ENCODE measurements around the gene LRIG2.

LRIG2 gene

GRCh38 chr1:113091988-113092594 is 19.1 kb downstream of the LRIG2 start:
- DNase-seq (ENCODE audit: low read depth) = no peak
- H3K4me3 ChIP-seq (ENCODE audit: control insufficient read depth, low read depth, low read length) = no peak overlapping the region

GRCh38 chr1:113094506-113094905 is 21.5 kb downstream of the LRIG2 start:
- H3K4me3 ChIP-seq (ENCODE audit: control insufficient read depth, low read depth, low read length) = no peak overlapping the region
- no peak for TF ChIP-seq CTCF (IDR thresholded peaks at IDR 0.05; ENCODE audit: control insufficient read depth, insufficient read depth, low read depth, low read length, missing control alignments)
- no peak for DNase-seq (ENCODE audit: low read depth)

More at GRCh38 chr1:113091988-113092594, 19.1 kb downstream of the LRIG2 start:
- no peak for TF ChIP-seq CTCF (IDR thresholded peaks at IDR 0.05; ENCODE audit: control insufficient read depth, insufficient read depth, low read depth, low read length, missing control alignments)

- TF ChIP-seq CTCF (IDR thresholded peaks at IDR 0.05; ENCODE audit: control insufficient read depth, insufficient read depth, low read depth, low read length, missing control alignments) = no peak
- DNase-seq (ENCODE audit: low read depth) = no peak
Measured at GRCh38 chr1:113095790-113096455, 22.9 kb downstream of the LRIG2 start.

DNA sequence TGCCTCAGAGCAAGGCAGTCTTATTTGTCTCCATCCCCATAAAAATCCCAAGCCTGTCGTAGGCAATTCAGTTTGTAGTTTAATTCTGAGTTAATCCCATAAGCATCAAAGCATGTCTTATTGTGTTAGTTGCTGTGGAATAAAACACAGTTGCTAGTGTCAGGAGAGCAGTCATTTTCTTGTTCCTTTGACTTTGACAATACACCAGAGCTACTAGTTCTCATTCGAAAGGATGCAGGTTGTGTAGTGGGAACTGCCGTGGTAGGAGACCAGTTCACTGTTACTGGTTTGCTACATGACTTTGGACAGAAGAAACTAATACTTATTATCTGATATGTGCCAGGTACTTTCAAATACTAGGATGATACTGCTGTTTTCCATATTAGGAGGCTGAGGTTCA is 23.5 kb downstream of the LRIG2 start:
- no peak for TF ChIP-seq CTCF (IDR thresholded peaks at IDR 0.05; ENCODE audit: control insufficient read depth, insufficient read depth, low read depth, low read length, missing control alignments)
- no peak for DNase-seq (ENCODE audit: low read depth)
- H3K4me3 ChIP-seq (ENCODE audit: control insufficient read depth, low read depth, low read length) = no peak overlapping the region

More at GRCh38 chr1:113095790-113096455, 22.9 kb downstream of the LRIG2 start:
- H3K4me3 ChIP-seq (ENCODE audit: control insufficient read depth, low read depth, low read length) = no peak overlapping the region

DNA sequence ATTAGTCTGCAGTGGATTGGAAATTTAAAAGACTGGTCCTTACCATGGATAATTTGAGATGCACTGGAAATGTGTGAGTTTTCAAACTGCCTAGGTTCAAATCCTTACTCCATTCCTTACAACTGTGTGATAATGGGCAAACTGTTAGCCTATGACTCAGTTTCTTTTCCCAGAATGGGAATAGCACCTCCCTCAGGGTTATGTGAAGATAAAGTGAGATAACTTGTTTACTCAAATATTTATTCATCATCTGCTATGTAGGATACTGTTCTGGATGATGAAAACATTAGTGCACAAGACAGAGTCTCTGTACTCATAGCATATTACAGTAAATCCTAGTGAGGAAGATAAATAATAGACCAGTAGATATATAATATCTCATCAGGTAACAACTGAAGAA is 28.6 kb downstream of the LRIG2 start:
- DNase-seq (ENCODE audit: low read depth) = no peak
- H3K4me3 ChIP-seq (ENCODE audit: control insufficient read depth, low read depth, low read length) = no peak overlapping the region
- peak; percentile 7 for TF ChIP-seq CTCF (IDR thresholded peaks at IDR 0.05; ENCODE audit: control insufficient read depth, insufficient read depth, low read depth, low read length, missing control alignments)

DNA sequence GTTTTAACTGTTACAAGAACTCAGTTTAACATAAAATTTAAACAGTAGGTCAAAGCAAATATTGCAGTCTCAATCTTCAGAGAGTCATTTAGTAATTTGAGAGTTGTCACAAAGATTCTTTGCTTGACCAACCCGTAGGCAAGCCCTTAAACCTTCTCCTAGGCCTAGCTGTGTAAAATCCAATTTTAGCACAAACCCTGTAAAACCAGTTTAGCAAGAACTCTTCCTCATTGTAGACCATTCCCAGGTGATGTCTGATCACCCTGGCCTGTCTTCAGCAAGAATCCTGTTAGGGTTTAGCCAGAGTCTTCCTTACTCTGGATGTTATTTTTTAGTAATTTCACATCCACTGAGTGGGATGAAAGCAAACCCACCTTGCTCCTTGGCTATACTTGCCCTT is 30.1 kb downstream of the LRIG2 start:
- TF ChIP-seq CTCF (IDR thresholded peaks at IDR 0.05; ENCODE audit: control insufficient read depth, insufficient read depth, low read depth, low read length, missing control alignments) = no peak
- H3K4me3 ChIP-seq (ENCODE audit: control insufficient read depth, low read depth, low read length) = no peak overlapping the region
- DNase-seq (ENCODE audit: low read depth) = no peak
